ENCODE measurements around the gene HECTD1. TPM values are rescaled to one million over a fixed set of nuclear protein-coding genes. Genes with fewer than 3 reads are reported as not detected.

The HECTD1 gene
- total and polyA plus RNA-seq, 9 of the 15 experiments (the other 6 are each of a cell fraction or from before 2014, with no cell fraction given): 27.9 to 111 (median 78.1) TPM

DNA sequence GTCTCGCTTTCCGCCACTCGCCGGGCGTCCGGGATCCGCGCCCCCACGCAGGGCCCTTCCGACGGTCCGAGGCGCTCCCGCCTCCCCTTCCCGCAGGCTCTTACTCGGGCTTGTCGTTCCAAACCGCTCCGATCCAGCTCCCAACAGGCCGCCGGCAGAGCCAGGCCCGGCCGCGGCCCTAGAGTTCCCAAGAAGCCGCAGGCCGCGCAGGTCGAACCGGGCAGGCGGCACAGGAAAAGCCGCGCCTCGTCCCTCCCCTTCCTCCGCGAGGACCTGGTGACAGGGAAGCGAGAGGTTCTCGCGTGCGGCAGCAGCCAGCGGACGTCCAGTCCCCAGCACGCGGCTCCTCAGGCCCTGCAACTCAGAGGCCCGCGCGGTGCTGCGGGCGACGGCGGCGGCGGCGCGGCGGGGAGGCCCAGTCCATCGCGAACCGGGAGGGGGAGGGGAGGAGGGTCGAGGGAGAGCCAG, 272 bp downstream of the HECTD1 start (continued):
- TF ChIP-seq RBM22 (IDR thresholded peaks at IDR 0.05; ENCODE audit: low read depth, low read length, poor library complexity, severe bottlenecking): no peak
- TF ChIP-seq TAF1 (IDR thresholded peaks at IDR 0.05; ENCODE audit: control insufficient read depth, extremely low read depth, insufficient read depth, low read length, severe bottlenecking): peak; percentile 83
- TF ChIP-seq, protein P1, sequence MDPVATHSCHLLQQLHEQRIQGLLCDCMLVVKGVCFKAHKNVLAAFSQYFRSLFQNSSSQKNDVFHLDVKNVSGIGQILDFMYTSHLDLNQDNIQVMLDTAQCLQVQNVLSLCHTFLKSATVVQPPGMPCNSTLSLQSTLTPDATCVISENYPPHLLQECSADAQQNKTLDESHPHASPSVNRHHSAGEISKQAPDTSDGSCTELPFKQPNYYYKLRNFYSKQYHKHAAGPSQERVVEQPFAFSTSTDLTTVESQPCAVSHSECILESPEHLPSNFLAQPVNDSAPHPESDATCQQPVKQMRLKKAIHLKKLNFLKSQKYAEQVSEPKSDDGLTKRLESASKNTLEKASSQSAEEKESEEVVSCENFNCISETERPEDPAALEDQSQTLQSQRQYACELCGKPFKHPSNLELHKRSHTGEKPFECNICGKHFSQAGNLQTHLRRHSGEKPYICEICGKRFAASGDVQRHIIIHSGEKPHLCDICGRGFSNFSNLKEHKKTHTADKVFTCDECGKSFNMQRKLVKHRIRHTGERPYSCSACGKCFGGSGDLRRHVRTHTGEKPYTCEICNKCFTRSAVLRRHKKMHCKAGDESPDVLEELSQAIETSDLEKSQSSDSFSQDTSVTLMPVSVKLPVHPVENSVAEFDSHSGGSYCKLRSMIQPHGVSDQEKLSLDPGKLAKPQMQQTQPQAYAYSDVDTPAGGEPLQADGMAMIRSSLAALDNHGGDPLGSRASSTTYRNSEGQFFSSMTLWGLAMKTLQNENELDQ (CRISPR knock-in tag; IDR thresholded peaks at IDR 0.05; ENCODE audit: borderline replicate concordance): peak; percentile 91; the same call in 1 of the 2 replicates
- no peak for TF ChIP-seq ZSCAN29 (IDR thresholded peaks at IDR 0.05)
- TF ChIP-seq ZNF778 (CRISPR knock-in tag; IDR thresholded peaks at IDR 0.05): no peak
- no peak for TF ChIP-seq NFE2 (IDR thresholded peaks at IDR 0.05; ENCODE audit: low read depth)
- TF ChIP-seq RFX1 (IDR thresholded peaks at IDR 0.05): no peak
- no peak for TF ChIP-seq MAFF (IDR thresholded peaks at IDR 0.05; ENCODE audit: low read length)
- TF ChIP-seq, protein P2, sequence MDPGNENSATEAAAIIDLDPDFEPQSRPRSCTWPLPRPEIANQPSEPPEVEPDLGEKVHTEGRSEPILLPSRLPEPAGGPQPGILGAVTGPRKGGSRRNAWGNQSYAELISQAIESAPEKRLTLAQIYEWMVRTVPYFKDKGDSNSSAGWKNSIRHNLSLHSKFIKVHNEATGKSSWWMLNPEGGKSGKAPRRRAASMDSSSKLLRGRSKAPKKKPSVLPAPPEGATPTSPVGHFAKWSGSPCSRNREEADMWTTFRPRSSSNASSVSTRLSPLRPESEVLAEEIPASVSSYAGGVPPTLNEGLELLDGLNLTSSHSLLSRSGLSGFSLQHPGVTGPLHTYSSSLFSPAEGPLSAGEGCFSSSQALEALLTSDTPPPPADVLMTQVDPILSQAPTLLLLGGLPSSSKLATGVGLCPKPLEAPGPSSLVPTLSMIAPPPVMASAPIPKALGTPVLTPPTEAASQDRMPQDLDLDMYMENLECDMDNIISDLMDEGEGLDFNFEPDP (CRISPR knock-in tag; IDR thresholded peaks at IDR 0.05): no peak
- no peak for TF ChIP-seq HLTF (IDR thresholded peaks at IDR 0.05)
- TF ChIP-seq BRF1 (IDR thresholded peaks at IDR 0.05; ENCODE audit: borderline replicate concordance, extremely low read depth, insufficient read length): no peak
- TF ChIP-seq, protein P3, sequence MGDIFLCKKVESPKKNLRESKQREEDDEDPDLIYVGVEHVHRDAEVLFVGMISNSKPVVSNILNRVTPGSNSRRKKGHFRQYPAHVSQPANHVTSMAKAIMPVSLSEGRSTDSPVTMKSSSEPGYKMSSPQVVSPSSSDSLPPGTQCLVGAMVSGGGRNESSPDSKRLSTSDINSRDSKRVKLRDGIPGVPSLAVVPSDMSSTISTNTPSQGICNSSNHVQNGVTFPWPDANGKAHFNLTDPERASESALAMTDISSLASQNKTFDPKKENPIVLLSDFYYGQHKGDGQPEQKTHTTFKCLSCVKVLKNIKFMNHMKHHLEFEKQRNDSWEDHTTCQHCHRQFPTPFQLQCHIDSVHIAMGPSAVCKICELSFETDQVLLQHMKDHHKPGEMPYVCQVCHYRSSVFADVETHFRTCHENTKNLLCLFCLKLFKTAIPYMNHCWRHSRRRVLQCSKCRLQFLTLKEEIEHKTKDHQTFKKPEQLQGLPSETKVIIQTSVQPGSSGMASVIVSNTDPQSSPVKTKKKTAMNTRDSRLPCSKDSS (IDR thresholded peaks at IDR 0.05; ENCODE audit: low read depth, partially characterized antibody): no peak
- peak in 1 of 2 experiments; percentile 31; a peak in 1 of 4 replicates for TF ChIP-seq HDAC1 (IDR thresholded peaks at IDR 0.05)
- no peak for TF ChIP-seq SMAD1 (IDR thresholded peaks at IDR 0.05; ENCODE audit: low read depth, low read length, partially characterized antibody)
- no peak for TF ChIP-seq MBD2 (IDR thresholded peaks at IDR 0.05; ENCODE audit: borderline replicate concordance, low read depth)
- TF ChIP-seq MTA2 (IDR thresholded peaks at IDR 0.05; ENCODE audit: low read depth): no peak
- TF ChIP-seq STAT5A (IDR thresholded peaks at IDR 0.05; ENCODE audit: borderline replicate concordance, low read length): no peak
- 0 out of 2 replicates have a peak, but pooled peaks have one; percentile 4 for TF ChIP-seq SUPT5H (IDR thresholded peaks at IDR 0.05)
- TF ChIP-seq YBX1 (IDR thresholded peaks at IDR 0.05): no peak
- TF ChIP-seq LARP7 (IDR thresholded peaks at IDR 0.05): 0 out of 2 replicates have a peak, but pooled peaks have one; percentile 29
- TF ChIP-seq SMARCA5 (IDR thresholded peaks at IDR 0.05): no peak
- TF ChIP-seq PML (IDR thresholded peaks at IDR 0.05; ENCODE audit: low read length): no peak
- peak; percentile 81; the same call in 1 of the 2 replicates for TF ChIP-seq PRMT5 (CRISPR knock-in tag; IDR thresholded peaks at IDR 0.05)
- TF ChIP-seq SP2 (IDR thresholded peaks at IDR 0.05; ENCODE audit: extremely low read depth, low read depth, low read length, poor library complexity, severe bottlenecking): no peak

Measured in K562 (cell line).